ENCODE results near the gene SMARCC2. TPM values are rescaled to one million over a fixed set of nuclear protein-coding genes. Genes with fewer than 3 reads are reported as not detected.

SMARCC2 gene
- total and polyA plus RNA-seq, 2 of the 13 experiments (the other 11 are each of a cell fraction or from before 2014, with no cell fraction given): 21.3 to 24.1 TPM

DNA sequence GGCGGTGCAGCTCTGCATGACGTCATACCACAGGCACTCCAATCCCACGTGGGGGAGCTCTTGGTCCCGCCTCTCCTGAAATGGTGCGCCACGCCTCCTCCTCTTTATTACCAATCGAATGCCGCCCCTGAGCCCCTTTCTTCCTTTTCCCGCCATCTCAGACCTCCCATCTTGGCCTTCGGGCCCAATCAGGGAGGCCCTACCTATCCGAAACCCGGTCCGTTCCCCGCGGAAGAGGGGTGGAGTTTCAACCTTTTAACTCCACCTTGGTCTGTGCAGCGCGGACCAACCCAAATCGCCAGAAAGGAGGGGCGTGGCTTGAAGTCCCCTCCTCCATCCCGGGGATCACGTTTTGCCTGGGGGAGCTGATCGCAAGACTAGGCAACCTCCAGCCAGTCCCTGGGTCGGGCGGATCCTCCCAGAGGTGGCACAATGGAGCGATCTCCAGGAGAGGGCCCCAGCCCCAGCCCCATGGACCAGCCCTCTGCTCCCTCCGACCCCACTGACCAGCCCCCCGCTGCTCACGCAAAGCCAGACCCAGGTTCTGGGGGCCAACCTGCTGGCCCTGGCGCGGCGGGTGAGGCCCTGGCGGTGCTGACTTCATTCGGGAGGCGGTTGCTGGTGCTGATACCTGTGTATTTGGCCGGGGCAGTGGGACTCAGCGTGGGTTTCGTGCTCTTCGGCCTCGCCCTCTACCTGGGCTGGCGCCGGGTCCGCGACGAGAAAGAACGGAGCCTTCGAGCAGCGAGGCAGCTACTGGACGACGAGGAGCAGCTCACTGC lies 61.2 kb downstream of the SMARCC2 start, which contains the start of gene ESYT1 (continued):
- TF ChIP-seq ZSCAN5A (CRISPR knock-in tag; IDR thresholded peaks at IDR 0.05; ENCODE audit: borderline replicate concordance): no peak
- 0 out of 2 replicates have a peak, but pooled peaks have one; percentile 36 for TF ChIP-seq PPARG (CRISPR knock-in tag; conservative IDR thresholded peaks at IDR 0.05)
- no peak for TF ChIP-seq KAT2B (IDR thresholded peaks at IDR 0.05; ENCODE audit: borderline replicate concordance, low read depth, low read length)
- TF ChIP-seq POLR2AphosphoS2 (IDR thresholded peaks at IDR 0.05; ENCODE audit: low read depth, low read length): 0 out of 2 replicates have a peak, but pooled peaks have one; percentile 64
- no peak for TF ChIP-seq SMYD3 (CRISPR knock-in tag; IDR thresholded peaks at IDR 0.05)
- peak; percentile 82 for TF ChIP-seq SP2 (CRISPR knock-in tag; IDR thresholded peaks at IDR 0.05)
- TF ChIP-seq NR2F2 (IDR thresholded peaks at IDR 0.05; ENCODE audit: borderline replicate concordance, low read depth): no peak
- peak; percentile 75; the same call in 1 of the 2 replicates for TF ChIP-seq ZBTB3 (CRISPR knock-in tag; IDR thresholded peaks at IDR 0.05; ENCODE audit: borderline replicate concordance, low read depth)
- 0 out of 2 replicates have a peak, but pooled peaks have one; percentile 47 for TF ChIP-seq MYNN (CRISPR knock-in tag; IDR thresholded peaks at IDR 0.05; ENCODE audit: low read depth)
- TF ChIP-seq, protein P1, sequence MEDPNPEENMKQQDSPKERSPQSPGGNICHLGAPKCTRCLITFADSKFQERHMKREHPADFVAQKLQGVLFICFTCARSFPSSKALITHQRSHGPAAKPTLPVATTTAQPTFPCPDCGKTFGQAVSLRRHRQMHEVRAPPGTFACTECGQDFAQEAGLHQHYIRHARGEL (CRISPR knock-in tag; IDR thresholded peaks at IDR 0.05): no peak
- no peak for TF ChIP-seq SAFB2 (CRISPR knock-in tag; IDR thresholded peaks at IDR 0.05; ENCODE audit: borderline replicate concordance, low read depth)
- peak; percentile 73 for TF ChIP-seq AGO2 (optimal IDR thresholded peaks at IDR 0.05; ENCODE audit: low read depth, low read length)
- TF ChIP-seq PLSCR1 (CRISPR knock-in tag; IDR thresholded peaks at IDR 0.05; ENCODE audit: borderline replicate concordance): no peak
- TF ChIP-seq TCF12 (IDR thresholded peaks at IDR 0.05): no peak
- no peak for TF ChIP-seq TCF12 (CRISPR knock-in tag; IDR thresholded peaks at IDR 0.05)
- TF ChIP-seq, protein P2, sequence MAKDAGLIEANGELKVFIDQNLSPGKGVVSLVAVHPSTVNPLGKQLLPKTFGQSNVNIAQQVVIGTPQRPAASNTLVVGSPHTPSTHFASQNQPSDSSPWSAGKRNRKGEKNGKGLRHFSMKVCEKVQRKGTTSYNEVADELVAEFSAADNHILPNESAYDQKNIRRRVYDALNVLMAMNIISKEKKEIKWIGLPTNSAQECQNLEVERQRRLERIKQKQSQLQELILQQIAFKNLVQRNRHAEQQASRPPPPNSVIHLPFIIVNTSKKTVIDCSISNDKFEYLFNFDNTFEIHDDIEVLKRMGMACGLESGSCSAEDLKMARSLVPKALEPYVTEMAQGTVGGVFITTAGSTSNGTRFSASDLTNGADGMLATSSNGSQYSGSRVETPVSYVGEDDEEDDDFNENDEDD (CRISPR knock-in tag; IDR thresholded peaks at IDR 0.05; ENCODE audit: borderline replicate concordance): peak; percentile 73; the same call in 1 of the 2 replicates
- TF ChIP-seq USF2 (IDR thresholded peaks at IDR 0.05; ENCODE audit: low read depth, low read length): peak; percentile 51
- TF ChIP-seq USF2 (CRISPR knock-in tag; IDR thresholded peaks at IDR 0.05; ENCODE audit: borderline replicate concordance): peak; percentile 72
- TF ChIP-seq, protein P3, sequence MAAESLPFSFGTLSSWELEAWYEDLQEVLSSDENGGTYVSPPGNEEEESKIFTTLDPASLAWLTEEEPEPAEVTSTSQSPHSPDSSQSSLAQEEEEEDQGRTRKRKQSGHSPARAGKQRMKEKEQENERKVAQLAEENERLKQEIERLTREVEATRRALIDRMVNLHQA (CRISPR knock-in tag; IDR thresholded peaks at IDR 0.05): no peak
- peak; percentile 67; the same call in 1 of the 2 replicates for TF ChIP-seq DR1 (CRISPR knock-in tag; IDR thresholded peaks at IDR 0.05)
- no peak for TF ChIP-seq ZNF513 (CRISPR knock-in tag; conservative IDR thresholded peaks at IDR 0.05)
